Measurements from ENCODE around the gene MIDN.
A peak's percentile ranks its signal among the peaks of the same experiment; 100 is the strongest.

- peak; percentile 72 for TF ChIP-seq ZIC2 (tag by site-specific recombination; IDR thresholded peaks at IDR 0.05)
- TF ChIP-seq TCF7L2 (IDR thresholded peaks at IDR 0.05; ENCODE audit: borderline replicate concordance, low read depth, low read length) = no peak
- no peak; the same call in 1 of the 2 replicates for TF ChIP-seq PRDM2 (tag by site-specific recombination; IDR thresholded peaks at IDR 0.05; ENCODE audit: borderline replicate concordance)
- peak; percentile 67 for TF ChIP-seq CTCF (tag by site-specific recombination; IDR thresholded peaks at IDR 0.05)
- peak; percentile 69 for TF ChIP-seq ZBTB8A (tag by site-specific recombination; IDR thresholded peaks at IDR 0.05)
- peak; percentile 72 for TF ChIP-seq ZNF335 (tag by site-specific recombination; conservative IDR thresholded peaks at IDR 0.05)
These were observed 17.9 kb downstream of the MIDN start for GRCh38 chr19:1266129-1266915.
